ENCODE measurements around the gene FOXL2NB.
A peak's percentile ranks its signal among the peaks of the same experiment; 100 is the strongest.

Gene FOXL2NB

GRCh38 chr3:138933981-138934691, 12.9 kb upstream of the FOXL2NB start:
- Histone ChIP-seq H3K36me3 (ENCODE audit: insufficient read depth, low read length) (no peaks in the 10 kb centered on the region), H3K4me3 (ENCODE audit: low read length) (no peak overlapping the region), H3K9ac (ENCODE audit: low read depth, low read length) (no peak overlapping the region), H3K4me1 (ENCODE audit: insufficient read depth, low read length) (peaks cover 24% of the 10 kb centered on the region), H3K9me3 (ENCODE audit: insufficient read depth, low read depth, low read length) (no peaks in the 10 kb centered on the region), H3K27ac (ENCODE audit: low read depth, low read length) (no peak overlapping the region), H3K27me3 (ENCODE audit: insufficient read depth, low read length) (peaks cover 53% of the 10 kb centered on the region)
- WGBS, result 90% methylated on average over 3 of the region's 3 CpGs

GRCh38 chr3:138935505-138935862, 11.5 kb upstream of the FOXL2NB start:
- H3K9me3 ChIP-seq (ENCODE audit: insufficient read depth, low read depth, low read length), result no peaks in the 10 kb centered on the region
- H3K4me3 ChIP-seq (ENCODE audit: low read length), result peak overlapping the region; percentile 54
- peaks cover 67% of the 10 kb centered on the region for H3K27me3 ChIP-seq (ENCODE audit: insufficient read depth, low read length)
- H3K9ac ChIP-seq (ENCODE audit: low read depth, low read length), result no peak overlapping the region
- peaks cover 24% of the 10 kb centered on the region for H3K4me1 ChIP-seq (ENCODE audit: insufficient read depth, low read length)
- no peak overlapping the region for H3K27ac ChIP-seq (ENCODE audit: low read depth, low read length)
- H3K36me3 ChIP-seq (ENCODE audit: insufficient read depth, low read length), result no peaks in the 10 kb centered on the region
- 43% methylated on average over 7 of the region's 7 CpGs for WGBS

DNA sequence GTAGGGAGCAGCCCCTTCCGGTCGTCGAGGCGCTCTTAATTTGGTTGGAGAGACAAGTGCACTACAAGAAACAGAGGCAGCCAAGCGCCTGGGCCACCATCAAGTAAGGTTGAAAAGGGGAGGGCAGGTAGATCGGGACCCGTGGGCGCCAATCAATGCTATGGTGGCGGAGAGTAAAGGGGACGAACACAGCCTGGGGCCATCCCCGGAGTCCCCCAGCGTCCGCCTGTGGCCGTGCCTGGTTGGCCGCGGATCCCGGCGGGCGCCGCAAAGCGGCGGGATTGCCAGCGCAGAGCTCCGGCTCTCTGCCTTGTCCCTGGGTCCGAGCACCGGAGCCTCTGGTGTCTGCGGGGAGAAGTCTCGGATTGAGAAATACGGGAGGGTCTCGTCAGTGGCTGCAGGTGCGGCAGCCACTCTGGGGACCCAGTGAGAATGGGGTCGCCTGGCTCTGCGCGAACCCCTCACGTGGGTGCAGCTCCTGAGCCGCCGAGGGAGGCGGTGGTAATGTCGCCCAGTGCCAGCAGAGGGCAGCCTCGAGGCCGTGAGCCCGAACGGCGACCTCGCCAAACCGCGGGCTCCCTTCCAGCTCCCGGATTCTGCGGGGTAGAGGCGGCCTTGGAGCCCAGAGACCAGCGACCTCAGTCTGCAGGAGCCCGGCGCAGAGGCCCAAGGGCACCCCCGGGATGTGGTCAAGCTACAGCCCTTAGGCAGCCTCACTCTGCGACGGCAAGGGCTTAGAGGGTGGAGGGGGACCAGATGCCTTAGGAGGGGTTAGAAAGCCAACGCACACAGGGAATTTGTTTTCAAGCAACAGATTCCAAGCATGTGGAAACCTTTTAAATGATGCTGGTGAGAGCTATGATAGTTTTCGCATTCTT, 10.9 kb upstream of the FOXL2NB start:
- Histone ChIP-seq H3K36me3 (ENCODE audit: insufficient read depth, low read length) (no peaks in the 10 kb centered on the region), H3K4me3 (ENCODE audit: low read length) (peak overlapping the region; percentile 54), H3K27ac (ENCODE audit: low read depth, low read length) (no peak overlapping the region), H3K9ac (ENCODE audit: low read depth, low read length) (peak overlapping the region; percentile 31), H3K27me3 (ENCODE audit: insufficient read depth, low read length) (peaks cover 73% of the 10 kb centered on the region), H3K4me1 (ENCODE audit: insufficient read depth, low read length) (peaks cover 24% of the 10 kb centered on the region), H3K9me3 (ENCODE audit: insufficient read depth, low read depth, low read length) (no peaks in the 10 kb centered on the region)
- WGBS, result 2% methylated on average over 58 of the region's 58 CpGs

GRCh38 chr3:138936741-138937689, 10.0 kb upstream of the FOXL2NB start:
- 6% methylated on average over 45 of the region's 45 CpGs for WGBS
- Histone ChIP-seq H3K9ac (ENCODE audit: low read depth, low read length) (no peak overlapping the region), H3K27me3 (ENCODE audit: insufficient read depth, low read length) (peaks cover 82% of the 10 kb centered on the region), H3K9me3 (ENCODE audit: insufficient read depth, low read depth, low read length) (no peaks in the 10 kb centered on the region), H3K4me3 (ENCODE audit: low read length) (peak overlapping the region; percentile 54), H3K4me1 (ENCODE audit: insufficient read depth, low read length) (peaks cover 24% of the 10 kb centered on the region), H3K27ac (ENCODE audit: low read depth, low read length) (no peak overlapping the region), H3K36me3 (ENCODE audit: insufficient read depth, low read length) (no peaks in the 10 kb centered on the region)

DNA sequence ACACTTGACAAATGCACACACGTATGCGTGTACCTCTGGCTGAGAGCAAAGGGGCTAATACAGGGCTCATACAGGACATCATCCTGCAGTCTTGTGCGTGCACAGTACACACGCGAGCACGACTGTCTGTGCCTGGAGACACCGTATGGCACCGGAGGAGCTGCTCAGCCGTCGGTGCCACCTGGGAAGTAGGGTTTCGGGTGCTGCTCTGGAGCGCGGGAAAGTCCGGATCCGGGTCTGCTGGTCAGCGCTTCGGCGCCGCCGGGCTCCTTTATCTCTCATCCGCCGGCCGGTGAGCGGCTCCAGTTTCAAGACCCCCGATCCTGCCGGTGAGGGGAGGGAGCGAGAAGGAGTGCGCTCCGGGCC, 9.3 kb upstream of the FOXL2NB start:
- Histone ChIP-seq H3K4me3 (ENCODE audit: low read length) (peak overlapping the region; percentile 33), H3K9ac (ENCODE audit: low read depth, low read length) (no peak overlapping the region), H3K36me3 (ENCODE audit: insufficient read depth, low read length) (no peaks in the 10 kb centered on the region), H3K9me3 (ENCODE audit: insufficient read depth, low read depth, low read length) (no peaks in the 10 kb centered on the region), H3K27ac (ENCODE audit: low read depth, low read length) (no peak overlapping the region), H3K27me3 (ENCODE audit: insufficient read depth, low read length) (peaks cover 89% of the 10 kb centered on the region), H3K4me1 (ENCODE audit: insufficient read depth, low read length) (peaks cover 24% of the 10 kb centered on the region)
- 2% methylated on average over 28 of the region's 29 CpGs for WGBS

- Histone ChIP-seq H3K4me3 (ENCODE audit: low read length) (peak overlapping the region; percentile 33), H3K9me3 (ENCODE audit: insufficient read depth, low read depth, low read length) (no peaks in the 10 kb centered on the region), H3K27ac (ENCODE audit: low read depth, low read length) (no peak overlapping the region), H3K9ac (ENCODE audit: low read depth, low read length) (no peak overlapping the region), H3K4me1 (ENCODE audit: insufficient read depth, low read length) (peaks cover 20% of the 10 kb centered on the region), H3K36me3 (ENCODE audit: insufficient read depth, low read length) (no peaks in the 10 kb centered on the region), H3K27me3 (ENCODE audit: insufficient read depth, low read length) (peaks cover 94% of the 10 kb centered on the region)
- WGBS, result under 1% methylated on average over 48 of the region's 48 CpGs
These were observed 8.8 kb upstream of the FOXL2NB start for GRCh38 chr3:138938056-138938876.

DNA sequence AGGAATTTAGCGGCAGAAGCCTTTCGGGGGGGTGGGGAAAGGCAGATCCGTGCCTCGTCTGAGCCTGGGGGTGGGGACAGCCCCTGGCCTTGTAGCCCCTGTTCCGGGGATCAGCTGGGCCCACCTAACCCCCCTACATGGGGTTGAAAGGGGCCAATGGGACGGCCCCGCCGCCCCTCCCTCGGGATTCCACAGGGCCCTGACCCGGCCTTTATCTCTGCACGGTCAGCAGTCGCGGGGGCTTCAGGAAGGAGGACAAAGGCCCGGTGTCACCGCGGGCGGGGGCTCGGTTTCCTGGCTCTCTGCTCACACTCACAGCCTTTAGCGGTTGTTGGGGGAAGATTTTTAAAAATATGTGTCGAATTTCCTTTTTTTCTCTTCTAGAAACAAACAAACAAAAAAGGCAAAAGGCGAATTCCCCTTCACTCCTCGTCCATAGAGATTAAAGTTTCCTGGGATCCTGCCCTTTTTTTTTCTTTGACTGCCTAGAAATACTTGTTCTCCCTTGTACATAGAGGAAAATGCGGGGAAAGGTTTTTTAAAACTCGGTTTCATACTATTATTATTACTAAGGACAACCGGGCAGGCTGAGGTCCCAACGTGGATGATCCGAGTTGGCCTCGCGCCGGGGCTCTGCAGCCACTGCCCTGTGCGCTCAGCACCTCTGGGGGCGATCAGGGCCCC, 8.0 kb upstream of the FOXL2NB start:
- WGBS, result 2% methylated on average over 30 of the region's 32 CpGs
- Histone ChIP-seq H3K9ac (ENCODE audit: low read depth, low read length) (no peak overlapping the region), H3K9me3 (ENCODE audit: insufficient read depth, low read depth, low read length) (no peaks in the 10 kb centered on the region), H3K27ac (ENCODE audit: low read depth, low read length) (no peak overlapping the region), H3K4me1 (ENCODE audit: insufficient read depth, low read length) (peaks cover 20% of the 10 kb centered on the region), H3K4me3 (ENCODE audit: low read length) (peak overlapping the region; percentile 33), H3K36me3 (ENCODE audit: insufficient read depth, low read length) (no peaks in the 10 kb centered on the region), H3K27me3 (ENCODE audit: insufficient read depth, low read length) (peaks cover 100% of the 10 kb centered on the region)

DNA sequence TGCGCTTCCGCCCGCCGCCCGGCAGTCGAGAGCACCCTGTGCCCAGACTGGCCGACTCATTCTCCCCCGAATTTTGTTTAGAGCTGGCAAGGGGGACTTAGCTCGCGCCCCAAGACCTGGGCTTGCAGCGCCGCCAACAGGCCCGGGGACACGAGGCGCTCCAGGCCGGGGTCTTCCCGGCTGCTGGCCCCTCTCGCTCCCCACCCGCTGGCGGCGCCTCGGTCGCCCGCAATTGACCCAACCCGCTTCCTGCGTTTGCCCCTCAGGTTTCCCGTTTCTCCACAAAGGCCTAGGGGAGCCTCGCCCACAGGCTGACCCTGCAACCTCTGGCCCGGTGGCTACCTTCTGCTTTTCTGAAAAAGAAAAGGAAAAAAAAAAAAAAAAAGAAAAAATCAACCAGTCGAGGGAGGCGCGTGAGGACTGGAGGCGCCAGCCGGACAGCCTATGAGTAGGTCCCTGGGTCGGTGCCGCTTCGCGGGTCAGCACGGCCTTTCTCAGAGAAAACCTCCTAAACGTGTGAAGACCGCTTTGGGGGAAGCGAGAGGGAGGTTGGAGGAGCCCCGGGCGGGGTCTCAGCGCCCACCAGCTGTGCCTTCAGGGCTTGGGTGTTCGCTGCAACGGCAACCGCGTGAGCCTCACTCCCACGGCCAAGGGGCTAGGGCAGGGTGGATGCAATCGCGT, 7.3 kb upstream of the FOXL2NB start:
- Histone ChIP-seq H3K9me3 (ENCODE audit: insufficient read depth, low read depth, low read length) (no peaks in the 10 kb centered on the region), H3K4me3 (ENCODE audit: low read length) (peak overlapping the region; percentile 33), H3K27me3 (ENCODE audit: insufficient read depth, low read length) (peaks cover 100% of the 10 kb centered on the region), H3K27ac (ENCODE audit: low read depth, low read length) (no peak overlapping the region), H3K4me1 (ENCODE audit: insufficient read depth, low read length) (peaks cover 25% of the 10 kb centered on the region), H3K9ac (ENCODE audit: low read depth, low read length) (no peak overlapping the region), H3K36me3 (ENCODE audit: insufficient read depth, low read length) (no peaks in the 10 kb centered on the region)
- 3% methylated on average over 52 of the region's 52 CpGs for WGBS

GRCh38 chr3:138940446-138940845, 6.6 kb upstream of the FOXL2NB start:
- Histone ChIP-seq H3K27ac (ENCODE audit: low read depth, low read length) (no peak overlapping the region), H3K9ac (ENCODE audit: low read depth, low read length) (no peak overlapping the region), H3K27me3 (ENCODE audit: insufficient read depth, low read length) (peaks cover 100% of the 10 kb centered on the region), H3K36me3 (ENCODE audit: insufficient read depth, low read length) (no peaks in the 10 kb centered on the region), H3K4me1 (ENCODE audit: insufficient read depth, low read length) (peaks cover 25% of the 10 kb centered on the region), H3K4me3 (ENCODE audit: low read length) (no peak overlapping the region), H3K9me3 (ENCODE audit: insufficient read depth, low read depth, low read length) (no peaks in the 10 kb centered on the region)
- WGBS, result 73% methylated on average over 6 of the region's 6 CpGs
